Jurkat, Clone E6-1 (cell line): ENCODE measurements around the gene TUBA8.

ENCODE experiments used
- DNase-seq: peaks from one replicate; pipeline ENCODE4 v3.0.0-alpha.2; 2011; ENCODE audit warnings: low read depth, low spot score
- H3K4me3 ChIP-seq: 2 replicates; pipeline ENCODE4 v1.5.1; 2011; ENCODE audit warnings: mild to moderate bottlenecking, low read length, control low read depth, moderate library complexity

The TUBA8 gene

GRCh38 chr22:18075720-18076497 is 34.7 kb upstream of the TUBA8 start:
- H3K4me3 ChIP-seq: no peak overlapping the region
- DNase-seq: peak; percentile 68

- no peak for DNase-seq
- H3K4me3 ChIP-seq: peak overlapping the region; percentile 98
Observed at GRCh38 chr22:18077087-18077638, 33.4 kb upstream of the TUBA8 start.

GRCh38 chr22:18077639-18078328 is 32.8 kb upstream of the TUBA8 start, which contains the start of gene PEX26:
Gene PEX26 (plus strand): TSS chr22:18077990. CDS start chr22:18078377, 387 bp downstream.
- DNase-seq: peak; percentile 96
- peak within 1 kb of the TSS; percentile 98 for H3K4me3 ChIP-seq

GRCh38 chr22:18078329-18079041 is 32.1 kb upstream of the TUBA8 start:
- peak overlapping the region; percentile 98 for H3K4me3 ChIP-seq
- DNase-seq: peak; percentile 19

GRCh38 chr22:18079706-18080233 is 30.8 kb upstream of the TUBA8 start:
- no peak for DNase-seq
- no peak overlapping the region for H3K4me3 ChIP-seq

- H3K4me3 ChIP-seq: no peak overlapping the region
Observed at GRCh38 chr22:18081416-18081815, 29.2 kb upstream of the TUBA8 start.

GRCh38 chr22:18082467-18082866 is 28.1 kb upstream of the TUBA8 start:
- H3K4me3 ChIP-seq: no peak overlapping the region
- DNase-seq: no peak

More at GRCh38 chr22:18081416-18081815, 29.2 kb upstream of the TUBA8 start:
- DNase-seq: no peak

- no peak for DNase-seq
- H3K4me3 ChIP-seq: no peak overlapping the region
Observed at GRCh38 chr22:18083406-18083805, 27.2 kb upstream of the TUBA8 start.

GRCh38 chr22:18085188-18085587 is 25.4 kb upstream of the TUBA8 start:
- DNase-seq: no peak
- H3K4me3 ChIP-seq: no peak overlapping the region

- H3K4me3 ChIP-seq: no peak overlapping the region
- DNase-seq: no peak
Observed at GRCh38 chr22:18087350-18087855, 23.2 kb upstream of the TUBA8 start.

- H3K4me3 ChIP-seq: no peak overlapping the region
- no peak for DNase-seq
Observed at GRCh38 chr22:18088825-18089568, 21.6 kb upstream of the TUBA8 start.

- no peak overlapping the region for H3K4me3 ChIP-seq
- DNase-seq: no peak
Observed at GRCh38 chr22:18090286-18090685, 20.3 kb upstream of the TUBA8 start.

GRCh38 chr22:18091478-18091877 is 19.1 kb upstream of the TUBA8 start:
- no peak overlapping the region for H3K4me3 ChIP-seq
- no peak for DNase-seq

- no peak overlapping the region for H3K4me3 ChIP-seq
- no peak for DNase-seq
Observed at GRCh38 chr22:18091916-18092526, 18.6 kb upstream of the TUBA8 start.

GRCh38 chr22:18093661-18094060 is 16.9 kb upstream of the TUBA8 start:
- no peak for DNase-seq
- H3K4me3 ChIP-seq: no peak overlapping the region

- DNase-seq: no peak
- H3K4me3 ChIP-seq: no peak overlapping the region
Observed at GRCh38 chr22:18095101-18095805, 15.4 kb upstream of the TUBA8 start.

- H3K4me3 ChIP-seq: no peak overlapping the region
- no peak for DNase-seq
Observed at GRCh38 chr22:18096823-18097222, 13.8 kb upstream of the TUBA8 start.

GRCh38 chr22:18100781-18101180 is 9.8 kb upstream of the TUBA8 start:
- H3K4me3 ChIP-seq: no peak overlapping the region
- no peak for DNase-seq
